ENCODE results near the gene SF3B1.
"Not testable (repeated sequence)": the region's sequence is repeated elsewhere in the genome, so short reads cannot be mapped to it uniquely, and the experiment has no call there.

The SF3B1 gene

GRCh38 chr2:197435598-197436420 lies 981 bp upstream of the SF3B1 start:
- DNase-seq: peak in 1 of 2 donors; percentile 35

DNA sequence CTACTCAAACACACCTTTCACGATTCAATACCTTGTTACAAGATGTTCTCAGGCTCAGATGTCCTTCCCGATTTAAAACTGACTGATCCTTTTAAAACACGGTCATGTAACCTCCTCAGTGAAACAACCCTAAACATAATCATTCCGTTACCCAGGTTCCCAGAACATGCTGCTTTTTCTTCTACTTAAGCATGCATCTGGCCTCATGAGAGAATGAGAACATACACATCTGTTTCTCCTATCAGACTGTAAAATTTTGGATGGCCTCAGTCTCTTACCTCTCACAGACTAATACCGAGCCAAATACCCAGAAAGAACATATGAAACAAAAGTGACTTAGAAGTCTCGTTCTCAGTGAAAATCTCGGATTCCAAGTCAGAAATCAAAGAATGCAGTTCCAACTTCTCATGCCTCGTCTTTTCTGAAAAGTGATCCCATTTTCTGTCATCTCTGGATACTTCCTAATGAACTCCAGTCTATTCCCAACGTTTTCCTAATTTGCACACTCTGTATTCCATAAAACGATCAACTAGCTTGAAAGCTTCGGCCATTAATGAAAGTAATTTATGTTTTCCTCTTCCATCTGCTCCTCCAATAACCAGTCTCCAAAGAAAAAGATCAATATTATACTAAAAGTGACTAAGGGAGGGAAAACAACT lies 919 bp downstream of the SF3B1 start:
- DNase-seq: no peak

- DNase-seq: not testable (repeated sequence)
Observed at GRCh38 chr2:197432527-197432926, 2.3 kb downstream of the SF3B1 start.

- no peak for DNase-seq
Observed at GRCh38 chr2:197431858-197432257, 3.0 kb downstream of the SF3B1 start.

GRCh38 chr2:197427986-197428385 lies 6.8 kb downstream of the SF3B1 start:
- DNase-seq: no peak

GRCh38 chr2:197426723-197427603 lies 7.9 kb downstream of the SF3B1 start:
- no peak for DNase-seq

DNA sequence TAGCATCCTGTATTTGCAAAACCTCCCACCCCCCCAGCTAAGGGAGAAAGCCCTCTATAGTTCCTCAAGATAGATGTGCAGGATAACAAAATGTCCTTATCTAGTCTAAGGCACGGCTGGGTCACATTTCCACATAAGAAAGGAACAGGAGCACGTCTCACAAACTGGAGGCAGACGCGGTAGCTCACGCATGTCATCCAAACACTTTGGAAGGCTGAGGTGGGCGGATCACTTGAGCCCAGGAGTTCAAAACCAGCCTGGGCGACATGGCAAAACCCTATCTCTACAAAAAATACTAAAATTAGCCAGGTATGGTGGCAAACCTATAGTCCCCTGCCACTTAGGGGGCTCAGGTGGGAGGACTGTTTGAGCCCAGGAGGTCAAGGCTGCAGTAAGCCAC lies 9.3 kb downstream of the SF3B1 start:
- DNase-seq: no peak

GRCh38 chr2:197423307-197423706 lies 11.5 kb downstream of the SF3B1 start:
- no peak for DNase-seq

DNA sequence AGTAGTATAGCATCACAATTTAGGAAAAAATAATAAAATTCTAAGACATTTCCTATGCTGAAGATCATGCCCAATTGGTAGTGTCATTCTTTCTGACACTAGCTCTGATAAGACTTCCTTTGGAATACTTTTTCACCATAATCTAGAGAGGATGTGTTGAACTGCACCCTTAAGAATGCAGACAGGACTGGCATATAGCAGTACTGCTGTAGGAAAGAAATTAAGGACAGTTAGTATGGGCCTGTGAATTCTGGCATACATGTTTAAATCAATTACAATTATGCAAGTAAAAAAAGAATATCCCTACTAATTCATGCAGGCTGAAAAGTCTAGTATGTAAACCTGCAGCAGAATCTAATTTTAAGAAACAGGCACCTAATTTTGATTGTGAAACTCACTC lies 15.4 kb downstream of the SF3B1 start:
- no peak for DNase-seq

GRCh38 chr2:197416268-197416667 lies 18.6 kb downstream of the SF3B1 start:
- DNase-seq: no peak

DNA sequence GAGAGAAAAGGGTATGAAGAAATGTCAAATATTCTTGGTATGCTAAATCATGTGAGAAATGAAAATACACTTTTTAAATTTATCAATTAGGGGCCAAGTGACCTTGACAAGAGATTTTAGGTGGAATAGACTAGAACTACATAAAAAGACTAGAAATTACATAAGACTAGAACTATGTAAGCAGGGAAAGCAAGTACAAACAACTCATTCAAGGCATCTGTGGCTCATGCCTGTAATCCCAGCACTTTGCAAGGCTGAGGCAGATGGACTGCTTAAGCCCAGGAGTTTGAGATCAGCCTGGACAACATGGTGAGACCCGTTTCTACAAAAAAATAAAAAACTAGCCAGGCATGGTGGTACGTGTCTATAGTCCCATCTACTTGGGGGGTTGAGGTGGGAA lies 20.3 kb downstream of the SF3B1 start:
- no peak for DNase-seq

DNA sequence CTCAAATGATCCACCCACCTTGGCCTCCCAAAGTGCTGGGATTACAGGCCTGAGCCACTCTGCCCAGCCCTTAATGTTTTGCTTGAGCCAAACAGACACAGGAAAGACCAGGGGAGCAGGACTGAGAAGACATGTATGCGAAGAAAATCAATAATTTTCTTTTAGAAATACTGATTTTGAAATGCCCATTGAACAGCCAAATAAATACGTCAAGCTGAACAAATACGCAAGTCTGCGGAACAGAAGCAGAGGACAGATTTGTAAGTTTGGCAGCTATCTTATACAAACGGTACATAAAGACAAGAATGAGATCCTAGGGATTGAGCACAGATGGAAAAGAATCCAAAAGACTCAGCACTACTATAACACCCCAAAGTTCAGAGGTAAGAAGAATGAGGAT lies 20.8 kb downstream of the SF3B1 start:
- no peak for DNase-seq

DNA sequence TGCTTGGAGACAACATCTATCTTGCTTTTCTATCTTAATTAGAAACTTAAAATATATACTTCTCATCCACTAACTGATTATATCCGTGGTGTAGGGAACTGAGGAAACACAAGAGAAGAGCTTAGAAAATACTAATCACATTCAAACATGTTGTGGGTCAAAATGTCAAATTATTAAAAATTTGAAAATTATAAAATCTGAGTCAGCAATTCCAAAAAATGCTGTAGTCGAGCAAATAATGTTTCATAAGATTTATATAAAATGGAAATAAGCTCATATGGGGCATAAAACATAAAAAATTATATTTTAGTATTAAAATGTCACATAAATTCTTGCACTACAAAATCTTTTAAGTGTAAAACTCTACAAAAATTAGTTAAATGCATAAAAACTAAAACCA lies 29.2 kb downstream of the SF3B1 start:
- DNase-seq: no peak

GRCh38 chr2:197399887-197400540 lies 34.8 kb downstream of the SF3B1 start:
- no peak for DNase-seq

DNA sequence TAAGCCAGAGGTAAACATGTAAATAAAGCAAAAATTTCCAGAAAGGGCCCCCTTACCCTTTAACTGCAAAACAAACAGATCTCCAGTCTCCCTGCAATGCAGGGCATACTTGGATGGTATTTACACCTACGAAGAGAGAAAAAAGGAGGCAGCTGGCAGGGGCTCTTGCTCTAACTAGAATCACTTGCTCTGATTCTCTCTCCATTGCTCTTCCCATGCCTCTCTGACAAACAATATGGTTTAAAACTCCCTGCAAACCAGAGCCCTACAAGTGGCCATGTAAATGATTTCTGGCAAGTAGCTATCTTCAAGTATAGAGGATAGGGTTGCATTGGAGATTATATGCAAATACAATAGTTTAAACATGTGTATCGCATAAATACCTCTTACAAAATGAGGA lies 35.9 kb downstream of the SF3B1 start:
- DNase-seq: no peak

DNA sequence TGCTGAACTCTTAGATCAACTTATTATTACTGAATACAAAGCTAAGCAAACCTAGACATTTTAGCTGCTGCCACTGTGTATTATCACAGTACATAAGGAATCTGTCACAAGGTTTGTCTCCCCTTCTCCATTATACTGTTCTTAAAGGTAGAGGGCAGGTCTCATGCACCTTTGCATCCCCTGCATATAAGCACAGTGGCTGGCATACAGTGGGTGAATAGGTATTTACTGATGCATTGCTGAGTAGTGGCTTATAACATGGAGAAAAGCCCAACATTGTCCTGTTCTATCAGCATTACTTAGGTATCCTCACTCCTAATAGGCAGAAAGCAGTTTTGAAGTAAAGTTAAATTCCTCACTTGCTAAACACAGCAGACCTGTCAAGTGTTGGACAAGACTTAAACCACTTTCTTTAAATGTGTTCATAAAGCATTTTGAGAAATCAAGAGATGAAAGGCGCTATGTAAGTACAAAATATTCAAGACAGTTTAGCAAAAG lies 43.6 kb downstream of the SF3B1 start:
- no peak for DNase-seq

DNA sequence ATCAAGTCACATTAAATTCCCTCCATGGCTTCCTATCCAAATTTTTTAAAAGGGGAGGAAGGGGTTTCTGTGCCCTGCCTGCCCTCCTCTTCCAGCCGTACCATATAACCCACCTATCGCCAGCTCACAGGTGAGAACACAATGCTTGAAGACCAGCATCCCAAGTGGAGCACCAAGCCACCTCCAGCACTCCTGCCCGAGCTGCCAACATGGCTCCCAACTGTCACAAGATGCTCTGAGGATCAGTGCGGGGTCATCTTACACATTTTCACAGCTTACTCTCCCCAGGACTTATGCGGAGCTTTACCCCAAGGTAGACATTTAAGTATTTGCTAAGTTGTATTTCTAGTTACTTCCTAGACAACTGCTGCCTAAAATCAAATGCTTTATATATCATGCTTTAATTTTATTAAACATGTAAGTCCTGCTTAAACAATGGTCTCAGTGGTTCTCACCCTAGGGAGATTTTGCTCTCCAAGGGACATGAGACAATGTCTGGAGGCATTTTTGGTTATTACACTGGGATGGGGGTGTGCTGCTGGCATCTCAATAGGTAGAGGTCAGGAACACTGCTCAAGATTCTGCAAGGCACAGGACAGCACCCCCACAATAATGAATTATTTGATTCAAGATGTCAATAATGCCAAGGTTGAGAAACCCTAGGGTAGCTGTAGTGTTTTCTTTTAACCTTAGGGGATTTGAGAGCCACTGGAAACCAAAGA lies 45.8 kb downstream of the SF3B1 start:
- no peak for DNase-seq

DNA sequence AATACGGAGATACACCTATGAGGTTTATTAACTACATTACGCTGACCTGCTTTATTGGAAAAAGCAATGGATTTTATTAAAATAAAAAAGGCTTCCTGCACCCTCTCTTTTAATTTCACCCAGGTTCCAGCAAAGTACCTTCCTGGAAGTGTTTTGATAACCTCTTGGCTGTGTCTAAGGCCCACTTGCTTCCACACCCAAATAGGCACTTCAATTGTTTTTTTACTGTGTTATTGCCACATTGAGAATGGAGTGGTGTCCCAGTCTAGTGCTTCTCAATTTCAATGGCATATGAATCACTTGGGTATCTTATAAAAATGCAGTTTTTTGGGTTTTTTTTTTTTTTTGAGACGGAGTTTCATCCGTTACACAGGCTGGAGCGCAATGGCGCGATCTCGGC lies 47.6 kb downstream of the SF3B1 start:
- DNase-seq: no peak

DNA sequence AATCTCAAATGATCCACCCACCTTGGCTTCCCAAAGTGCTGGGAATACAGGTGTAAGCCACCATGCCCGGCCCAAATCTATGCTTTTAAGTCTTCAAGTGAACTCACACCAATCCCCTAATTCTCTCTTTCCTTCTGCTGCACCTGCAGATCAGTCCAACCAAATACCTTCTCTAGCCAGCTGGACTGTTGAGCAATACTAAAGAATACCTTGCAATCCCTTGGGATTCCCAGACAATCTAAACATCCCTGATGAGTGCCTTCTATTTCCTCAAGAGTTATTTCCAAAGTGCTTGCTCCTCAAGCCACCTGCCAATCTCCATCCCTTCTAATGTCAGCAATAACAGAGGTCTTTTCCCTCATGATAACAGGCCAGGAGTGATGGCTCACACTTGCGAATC lies 48.6 kb downstream of the SF3B1 start:
- no peak for DNase-seq

DNA sequence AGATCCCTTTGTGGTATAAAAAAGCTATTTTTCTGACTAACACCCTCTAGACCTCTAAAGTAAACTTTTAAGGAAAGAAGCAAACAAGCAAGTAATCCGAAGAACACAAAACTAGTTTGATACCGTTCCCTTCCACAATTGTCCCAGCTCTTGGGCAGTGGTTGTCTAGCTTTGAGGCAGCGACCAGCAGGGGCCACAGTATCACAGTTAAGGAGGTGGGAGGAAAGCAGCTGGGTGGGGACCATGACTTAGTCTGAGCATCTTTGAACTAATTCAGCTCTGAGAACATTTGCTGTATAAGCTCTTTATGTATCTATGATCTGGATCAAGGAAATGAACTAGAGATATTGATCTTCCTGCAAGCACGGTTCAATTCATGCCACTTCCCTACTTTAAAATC lies 51.0 kb downstream of the SF3B1 start:
- no peak for DNase-seq

- no peak for DNase-seq
Observed at GRCh38 chr2:197381641-197382040, 53.2 kb downstream of the SF3B1 start.

GRCh38 chr2:197379918-197380309 lies 54.9 kb downstream of the SF3B1 start:
- DNase-seq: not testable (repeated sequence)

All from CD4-positive, alpha-beta T cell treated with Interleukin-4 for 1 hour (primary cell).